H1 (cell line): ENCODE measurements around the gene HAUS2. TPM values are rescaled to one million over a fixed set of nuclear protein-coding genes. Genes with fewer than 3 reads are reported as not detected.

Source experiments
- CTCF ChIA-PET: fragments of 300-600 bp; sonication (Branson Sonifier 250); formaldehyde crosslinking; loops from one replicate; lab custom pipeline; 2021; ENCODE audit not compliant: partially characterized antibody; lab: Charles Lee
- POLR2A ChIA-PET: fragments of 300-600 bp; sonication (Branson Sonifier 250); formaldehyde crosslinking; loops from one replicate; lab custom pipeline; 2021; ENCODE audit warnings: inconsistent platforms; ENCODE audit not compliant: partially characterized antibody; lab: Charles Lee
- DNase-seq, 2 experiments: peaks; one replicate each; pipeline versions ENCODE4 v3.0.0 to v3.0.0-alpha.2; 2010 to 2022; ENCODE audit warnings: low spot score in 2 of 2, low read depth in 1 of 2, mixed read lengths in 1 of 2
- FAIRE-seq: peaks from 2 replicates; lab custom pipeline; 2011; peaks lifted over from hg19 to GRCh38; lab: Jason Lieb, UNC
- H2AFZ ChIP-seq: 2 replicates; pipeline ENCODE4 v1.8.1; 2012; ENCODE audit warnings: low read length, inconsistent platforms
- H2AK5ac ChIP-seq: 2 replicates; pipeline ENCODE4 v1.6.1; 2013; ENCODE audit warnings: low read depth, low read length
- H2BK120ac ChIP-seq: replicated peaks from 2 replicates; pipeline ENCODE3; 2013; ENCODE audit warnings: low read depth, low read length, inconsistent platforms
- H2BK12ac ChIP-seq: 2 replicates; pipeline ENCODE4 v1.6.1; 2013; ENCODE audit warnings: low read depth, low read length
- H2BK15ac ChIP-seq: 2 replicates; pipeline ENCODE4 v1.6.1; 2013; ENCODE audit warnings: low read length
- H2BK20ac ChIP-seq: 2 replicates; pipeline ENCODE4 v1.6.1; 2013; ENCODE audit warnings: low read length
- H2BK5ac ChIP-seq: 2 replicates; pipeline ENCODE4 v1.6.1; 2013; ENCODE audit warnings: low read depth, low read length
- H3K14ac ChIP-seq: 2 replicates; pipeline ENCODE4 v1.6.1; 2013; ENCODE audit warnings: inconsistent platforms; ENCODE audit not compliant: insufficient read length
- H3K18ac ChIP-seq: 2 replicates; pipeline ENCODE4 v1.6.1; 2013; ENCODE audit warnings: low read length; ENCODE audit errors: extremely low read depth
- H3K23ac ChIP-seq: 2 replicates; pipeline ENCODE4 v1.6.1; 2013; ENCODE audit warnings: inconsistent platforms; ENCODE audit not compliant: insufficient read length
- H3K23me2 ChIP-seq: 2 replicates; pipeline ENCODE4 v1.6.1; 2013; ENCODE audit warnings: low read depth, low read length
- H3K27ac ChIP-seq: 2 replicates; pipeline ENCODE4 v1.6.1; 2011; ENCODE audit warnings: low read depth, low read length, inconsistent platforms
- H3K27me3 ChIP-seq, 4 experiments: replicated peaks in 1 of 4; 1 replicate in 1 of 4; 2 replicates in 3 of 4; pipeline versions ENCODE4 v1.6.1 to v1.8.1; 2011 to 2013; ENCODE audit warnings: low read length in 3 of 4, mild to moderate bottlenecking in 3 of 4, inconsistent platforms in 2 of 4, mixed read lengths in 2 of 4, moderate library complexity in 1 of 4; ENCODE audit not compliant: control insufficient read depth in 3 of 4, insufficient read depth in 3 of 4; ENCODE audit errors: extremely low read depth in 1 of 4
- H3K36me3 ChIP-seq, 4 experiments: 2 replicates each; pipeline versions ENCODE4 v1.6.1 to v1.8.1; 2011 to 2013; ENCODE audit warnings: mild to moderate bottlenecking in 4 of 4, low read length in 3 of 4, moderate library complexity in 2 of 4, control low read depth in 1 of 4, inconsistent platforms in 1 of 4; ENCODE audit not compliant: insufficient read depth in 4 of 4, control insufficient read depth in 2 of 4
- H3K4ac ChIP-seq: replicated peaks from 2 replicates; pipeline ENCODE3; 2013; ENCODE audit warnings: low read length, low read depth, mixed read lengths, inconsistent platforms; ENCODE audit not compliant: insufficient read length
- H3K4me1 ChIP-seq, 4 experiments: replicated peaks in 1 of 4; 1 replicate in 1 of 4; 2 replicates in 3 of 4; pipeline versions ENCODE4 v1.6.1 to v1.8.1; 2011 to 2013; ENCODE audit warnings: low read length in 3 of 4, inconsistent platforms in 2 of 4, mixed read lengths in 1 of 4; ENCODE audit not compliant: insufficient read depth in 4 of 4, control insufficient read depth in 3 of 4
- H3K4me2 ChIP-seq, 2 experiments: 2 replicates each; pipeline versions ENCODE4 v1.6.1 to v1.8.1; 2011 to 2013; ENCODE audit warnings: low read depth in 2 of 2, low read length in 2 of 2, control low read depth in 1 of 2, inconsistent platforms in 1 of 2, mild to moderate bottlenecking in 1 of 2; ENCODE audit not compliant: insufficient read depth in 1 of 2
- H3K4me3 ChIP-seq, 4 experiments: fragments of 200-600, 300-600 bp in 1 of 4; sonication (generic), shearing (Covaris generic), sonication (Bioruptor Twin) in 1 of 4; 2 replicates each; pipeline versions ENCODE4 v1.5.1 to v1.8.1; 2011 to 2016; ENCODE audit warnings: low read length in 4 of 4, low read depth in 3 of 4, control low read depth in 2 of 4, inconsistent platforms in 2 of 4, mild to moderate bottlenecking in 2 of 4, mixed read lengths in 1 of 4, moderate library complexity in 1 of 4; ENCODE audit not compliant: insufficient read depth in 2 of 4; ENCODE audit errors: extremely low read depth in 1 of 4
- H3K56ac ChIP-seq: replicated peaks from 2 replicates; pipeline ENCODE3; 2013; ENCODE audit warnings: low read depth, mild to moderate bottlenecking, mixed read lengths, low read length, inconsistent platforms; ENCODE audit not compliant: insufficient read length
- H3K79me1 ChIP-seq: 2 replicates; pipeline ENCODE4 v1.6.1; 2013; ENCODE audit warnings: low read depth, low read length, control low read depth
- H3K79me2 ChIP-seq, 2 experiments: 2 replicates each; pipeline versions ENCODE4 v1.6.1 to v1.8.1; 2012 to 2013; ENCODE audit warnings: low read length in 2 of 2, mild to moderate bottlenecking in 2 of 2, inconsistent platforms in 1 of 2; ENCODE audit not compliant: insufficient read depth in 2 of 2, control insufficient read depth in 1 of 2
- H3K9ac ChIP-seq, 4 experiments: replicated peaks in 1 of 4; 1 replicate in 1 of 4; 2 replicates in 3 of 4; pipeline versions ENCODE4 v1.6.1 to v1.8.1; 2011 to 2013; ENCODE audit warnings: low read depth in 3 of 4, low read length in 3 of 4, control low read depth in 2 of 4, mild to moderate bottlenecking in 2 of 4, moderate library complexity in 2 of 4, inconsistent platforms in 1 of 4; ENCODE audit errors: extremely low read depth in 1 of 4
- H3K9me3 ChIP-seq, 2 experiments: 2 replicates each; pipeline versions ENCODE4 v1.6.1 to v1.8.1; 2012 to 2013; ENCODE audit warnings: mild to moderate bottlenecking in 2 of 2, moderate library complexity in 2 of 2, control low read depth in 1 of 2, inconsistent platforms in 1 of 2, low read depth in 1 of 2, low read length in 1 of 2, mixed read lengths in 1 of 2; ENCODE audit not compliant: insufficient read depth in 2 of 2
- H4K20me1 ChIP-seq, 2 experiments: replicated peaks in 1 of 2; 2 replicates each; pipeline versions ENCODE3 to v1.8.1; 2011 to 2013; ENCODE audit warnings: inconsistent platforms in 2 of 2, low read length in 2 of 2, mild to moderate bottlenecking in 1 of 2; ENCODE audit not compliant: insufficient read depth in 2 of 2, control insufficient read depth in 1 of 2
- H4K5ac ChIP-seq: 2 replicates; pipeline ENCODE4 v1.6.1; 2013; ENCODE audit warnings: low read length, low read depth, mixed read lengths, inconsistent platforms; ENCODE audit not compliant: insufficient read length
- H4K8ac ChIP-seq: 2 replicates; pipeline ENCODE4 v1.8.0; 2013; ENCODE audit warnings: mild to moderate bottlenecking, moderate library complexity, low read length, inconsistent platforms; ENCODE audit not compliant: insufficient read depth; ENCODE audit errors: extremely low read depth
- H4K91ac ChIP-seq: replicated peaks from 2 replicates; pipeline ENCODE3; 2013; ENCODE audit warnings: low read length, mixed read lengths, inconsistent platforms; ENCODE audit not compliant: insufficient read length
- CTBP2 ChIP-seq: IDR thresholded peaks from 2 replicates; pipeline ENCODE4 v1.7.0; 2011; ENCODE audit warnings: borderline replicate concordance, mild to moderate bottlenecking, moderate library complexity, mixed read lengths, low read length; ENCODE audit not compliant: insufficient read depth, insufficient read length
- RBBP5 ChIP-seq: IDR thresholded peaks from 2 replicates; pipeline ENCODE4 v1.7.1; 2012; ENCODE audit warnings: low read depth, mild to moderate bottlenecking, inconsistent platforms, low read length, moderate library complexity, borderline replicate concordance
- WGBS, 2 experiments: shearing (Covaris generic) in 1 of 2; methylation state at CpG; one replicate each; pipeline versions ENCODE4 v1.1.6 to v1.1.7; 2013 to 2015; ENCODE audit warnings: low lambda C conversion rate in 2 of 2, mixed read lengths in 2 of 2, inconsistent platforms in 1 of 2, low coverage in 1 of 2, missing lambda C conversion rate in 1 of 2; ENCODE audit not compliant: insufficient replicate concordance in 2 of 2, insufficient coverage in 1 of 2, insufficient read length in 1 of 2; ENCODE audit errors: extremely low coverage in 1 of 2, missing lambda C conversion rate in 1 of 2; 5-methylcytosine and 5-hydroxymethylcytosine counted together
- polyA plus RNA-seq, 7 experiments: library from polyadenylated mRNA; depleted of rRNA in 3 of 7; stranded (reverse) in 5 of 7; unstranded in 2 of 7; fragments of >200 nt in 5 of 7; fragments of 200-250 nt in 2 of 7; gene quantifications; 1 replicate in 5 of 7; 2 replicates in 1 of 7; 4 replicates in 1 of 7; pipeline versions ENCODE4 v1.2.1 to v1.2.3, GENCODE V29; 2011 to 2013; ENCODE audit warnings: missing spikeins in 2 of 7, mixed read lengths in 2 of 7
- total RNA-seq: library from RNA; stranded (reverse); fragmentation: NEBNext Ultra II Directional; extraction: Animal tissue kit (Norgen Biotek cat#: 25700); gene quantifications from 2 replicates; pipeline ENCODE4 v1.2.1, GENCODE V29; 2021

HAUS2 gene
- total and polyA plus RNA-seq, 2 of the 8 experiments (the other 6 are each of a cell fraction or from before 2014, with no cell fraction given), result 12.1 to 33.5 TPM

DNA sequence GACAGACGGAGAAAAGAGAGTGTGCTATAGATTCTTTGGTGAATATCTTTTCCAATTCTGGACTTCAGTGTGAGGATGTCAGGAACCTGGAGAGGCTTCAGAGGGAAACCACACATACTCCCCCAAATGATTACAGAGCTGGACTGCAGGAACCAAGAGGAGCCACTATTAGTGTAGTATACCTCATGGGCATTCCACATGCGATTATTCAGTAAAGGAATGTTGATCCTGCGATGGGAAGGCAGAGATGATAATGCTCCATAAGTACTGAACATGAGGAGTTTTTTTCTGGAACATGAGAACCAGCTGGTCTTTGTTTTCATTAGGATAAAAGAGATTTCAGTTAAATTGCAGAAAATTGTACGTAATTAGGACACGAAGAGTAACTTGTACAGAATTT is 45.5 kb downstream of the HAUS2 start:
- H3K14ac ChIP-seq, result no peak overlapping the region
- H2AK5ac ChIP-seq, result no peak overlapping the region
- no peaks in the 10 kb centered on the region for H3K27me3 ChIP-seq
- ChIA-PET POLR2A (interaction anchor here (1.9 kb wide), 1 partner anchor 17 kb away, joined by 3 read pairs; no protein-coding TSS in a partner anchor), CTCF (interaction anchor here (0.6 kb wide), 1 partner anchor 110 kb away, joined by 3 read pairs; no protein-coding TSS in a partner anchor)
- DNase-seq, result no peak
- H3K9ac ChIP-seq, result no peak overlapping the region; a peak in 1 of 7 replicates
- no peaks in the 10 kb centered on the region for H3K23me2 ChIP-seq
- no peaks in the 10 kb centered on the region for H4K20me1 ChIP-seq
- H3K27ac ChIP-seq, result no peak overlapping the region
- peaks cover 0 to 4% (median under 1%) of the 10 kb centered on the region in 4 experiments; a peak in 2 of 7 replicates for H3K4me1 ChIP-seq
- H3K9me3 ChIP-seq, result no peaks in the 10 kb centered on the region
- H4K8ac ChIP-seq, result no peak overlapping the region
- no peak overlapping the region for H3K4ac ChIP-seq
- no peak overlapping the region for H2AFZ ChIP-seq
- no peak overlapping the region for H3K56ac ChIP-seq
- no peak overlapping the region for H2BK5ac ChIP-seq
- no peak overlapping the region for H4K91ac ChIP-seq
- no peaks in the 10 kb centered on the region for H3K79me1 ChIP-seq
- H2BK15ac ChIP-seq, result no peak overlapping the region
- FAIRE-seq, result no peak
- no peak overlapping the region for H2BK20ac ChIP-seq
- no peaks in the 10 kb centered on the region for H3K36me3 ChIP-seq
- WGBS, 2 experiments, result 92% methylated on average over 5 of the region's 5 CpGs; no CpG with 5 or more reads in 1 of the 2 experiments
- no peak overlapping the region for H3K23ac ChIP-seq
- H3K18ac ChIP-seq, result no peak overlapping the region
- no peak overlapping the region for H2BK12ac ChIP-seq
- no peak overlapping the region for H3K4me2 ChIP-seq
- H3K79me2 ChIP-seq, result no peaks in the 10 kb centered on the region
- no peak overlapping the region for H3K4me3 ChIP-seq
- H4K5ac ChIP-seq, result no peak overlapping the region
- no peak overlapping the region for H2BK120ac ChIP-seq
- TF ChIP-seq CTBP2 (no peak), RBBP5 (no peak)
